ENCODE measurements around the gene OR4N2. TPM values are rescaled to one million over a fixed set of nuclear protein-coding genes. Genes with fewer than 3 reads are reported as not detected.
"Not testable (repeated sequence)": the region's sequence is repeated elsewhere in the genome, so short reads cannot be mapped to it uniquely, and the experiment has no call there.

OR4N2 gene
- total RNA-seq, 2 donors from 2014 or later: not detected

GRCh38 chr14:19801118-19801464, 2.5 kb upstream of the OR4N2 start:
- no peaks in the 10 kb centered on the region for H3K27me3 Mint-ChIP-seq
- no peaks in the 10 kb centered on the region for H3K9me3 ChIP-seq (ENCODE audit: control insufficient read depth, low read length, poor library complexity, severe bottlenecking)
- no peaks in the 10 kb centered on the region for H3K36me3 Mint-ChIP-seq (ENCODE audit: low read depth)
- no peak overlapping the region for H3K27ac Mint-ChIP-seq
- peaks cover 2% of the 10 kb centered on the region for H3K4me1 Mint-ChIP-seq
- ATAC-seq (no peak), DNase-seq (no peak)
- H3K4me3 Mint-ChIP-seq: no peak overlapping the region

GRCh38 chr14:19813171-19813920, 9.8 kb downstream of the OR4N2 start:
- ATAC-seq; H3K27ac Mint-ChIP-seq; DNase-seq; H3K27me3 Mint-ChIP-seq; H3K4me1 Mint-ChIP-seq; H3K4me3 Mint-ChIP-seq; H3K36me3 Mint-ChIP-seq (ENCODE audit: low read depth); H3K9me3 ChIP-seq (ENCODE audit: control insufficient read depth, low read length, poor library complexity, severe bottlenecking): not testable (repeated sequence)

GRCh38 chr14:19819879-19820278, 16.3 kb downstream of the OR4N2 start:
- DNase-seq: not testable (repeated sequence)

GRCh38 chr14:19821016-19821415, 17.4 kb downstream of the OR4N2 start:
- H3K4me1 Mint-ChIP-seq; H3K27ac Mint-ChIP-seq; H3K9me3 ChIP-seq (ENCODE audit: control insufficient read depth, low read length, poor library complexity, severe bottlenecking); H3K36me3 Mint-ChIP-seq (ENCODE audit: low read depth); ATAC-seq; H3K27me3 Mint-ChIP-seq; DNase-seq; H3K4me3 Mint-ChIP-seq: not testable (repeated sequence)

More at GRCh38 chr14:19819879-19820278, 16.3 kb downstream of the OR4N2 start:
- not testable (repeated sequence) for H3K4me1 Mint-ChIP-seq; ATAC-seq; H3K9me3 ChIP-seq (ENCODE audit: control insufficient read depth, low read length, poor library complexity, severe bottlenecking); H3K36me3 Mint-ChIP-seq (ENCODE audit: low read depth); H3K4me3 Mint-ChIP-seq; H3K27me3 Mint-ChIP-seq; H3K27ac Mint-ChIP-seq

- DNase-seq (no peak), ATAC-seq (no peak)
- no peak overlapping the region for H3K27ac Mint-ChIP-seq
- H3K36me3 Mint-ChIP-seq (ENCODE audit: low read depth): no peaks in the 10 kb centered on the region
- H3K4me3 Mint-ChIP-seq: no peak overlapping the region
- H3K9me3 ChIP-seq (ENCODE audit: control insufficient read depth, low read length, poor library complexity, severe bottlenecking): no peaks in the 10 kb centered on the region
- H3K4me1 Mint-ChIP-seq: no peaks in the 10 kb centered on the region
- H3K27me3 Mint-ChIP-seq: no peaks in the 10 kb centered on the region
Measured at GRCh38 chr14:19823178-19823577, 19.6 kb downstream of the OR4N2 start.

GRCh38 chr14:19823765-19824164, 20.2 kb downstream of the OR4N2 start:
- Mint-ChIP-seq H3K4me3 (no peak overlapping the region), H3K27me3 (no peaks in the 10 kb centered on the region), H3K36me3 (ENCODE audit: low read depth) (no peaks in the 10 kb centered on the region), H3K4me1 (no peaks in the 10 kb centered on the region), H3K27ac (no peak overlapping the region)
- DNase-seq (no peak), ATAC-seq (no peak)
- no peaks in the 10 kb centered on the region for H3K9me3 ChIP-seq (ENCODE audit: control insufficient read depth, low read length, poor library complexity, severe bottlenecking)

- H3K27me3 Mint-ChIP-seq; H3K36me3 Mint-ChIP-seq (ENCODE audit: low read depth); H3K9me3 ChIP-seq (ENCODE audit: control insufficient read depth, low read length, poor library complexity, severe bottlenecking); DNase-seq; ATAC-seq; H3K27ac Mint-ChIP-seq; H3K4me3 Mint-ChIP-seq; H3K4me1 Mint-ChIP-seq: not testable (repeated sequence)
Measured at GRCh38 chr14:19827626-19828244, 24.2 kb downstream of the OR4N2 start.

GRCh38 chr14:19828314-19828713, 24.7 kb downstream of the OR4N2 start:
- H3K9me3 ChIP-seq (ENCODE audit: control insufficient read depth, low read length, poor library complexity, severe bottlenecking): no peaks in the 10 kb centered on the region
- Mint-ChIP-seq H3K36me3 (ENCODE audit: low read depth) (no peaks in the 10 kb centered on the region), H3K4me1 (no peaks in the 10 kb centered on the region), H3K27me3 (no peaks in the 10 kb centered on the region), H3K27ac (no peak overlapping the region), H3K4me3 (no peak overlapping the region)
- no peak for DNase-seq
- ATAC-seq: no peak

GRCh38 chr14:19834203-19834848, 30.8 kb downstream of the OR4N2 start:
- not testable (repeated sequence) for H3K27me3 Mint-ChIP-seq; H3K27ac Mint-ChIP-seq; DNase-seq; H3K9me3 ChIP-seq (ENCODE audit: control insufficient read depth, low read length, poor library complexity, severe bottlenecking); H3K4me3 Mint-ChIP-seq; H3K36me3 Mint-ChIP-seq (ENCODE audit: low read depth); ATAC-seq; H3K4me1 Mint-ChIP-seq

- no peaks in the 10 kb centered on the region for H3K27me3 Mint-ChIP-seq
- H3K4me1 Mint-ChIP-seq: no peaks in the 10 kb centered on the region
- H3K36me3 Mint-ChIP-seq (ENCODE audit: low read depth): peaks cover under 1% of the 10 kb centered on the region
- no peak overlapping the region for H3K27ac Mint-ChIP-seq
- no peak for DNase-seq
- no peak overlapping the region for H3K4me3 Mint-ChIP-seq
- H3K9me3 ChIP-seq (ENCODE audit: control insufficient read depth, low read length, poor library complexity, severe bottlenecking): no peaks in the 10 kb centered on the region
- no peak for ATAC-seq
Measured at GRCh38 chr14:19838433-19838832, 34.9 kb downstream of the OR4N2 start.

GRCh38 chr14:19851365-19851764, 47.8 kb downstream of the OR4N2 start:
- ATAC-seq: no peak

GRCh38 chr14:19866061-19866669, 62.6 kb downstream of the OR4N2 start:
- not testable (repeated sequence) for H3K9me3 ChIP-seq (ENCODE audit: control insufficient read depth, low read length, poor library complexity, severe bottlenecking); H3K27me3 Mint-ChIP-seq; ATAC-seq; DNase-seq; H3K4me3 Mint-ChIP-seq; H3K4me1 Mint-ChIP-seq; H3K36me3 Mint-ChIP-seq (ENCODE audit: low read depth); H3K27ac Mint-ChIP-seq

More at GRCh38 chr14:19851365-19851764, 47.8 kb downstream of the OR4N2 start:
- H3K9me3 ChIP-seq (ENCODE audit: control insufficient read depth, low read length, poor library complexity, severe bottlenecking): no peaks in the 10 kb centered on the region
- DNase-seq: no peak
- no peaks in the 10 kb centered on the region for H3K36me3 Mint-ChIP-seq (ENCODE audit: low read depth)
- H3K4me1 Mint-ChIP-seq: no peaks in the 10 kb centered on the region
- no peaks in the 10 kb centered on the region for H3K27me3 Mint-ChIP-seq
- H3K4me3 Mint-ChIP-seq: no peak overlapping the region
- H3K27ac Mint-ChIP-seq: no peak overlapping the region

GRCh38 chr14:19873178-19873577, 69.6 kb downstream of the OR4N2 start:
- Mint-ChIP-seq H3K27me3 (no peaks in the 10 kb centered on the region), H3K4me3 (no peak overlapping the region), H3K4me1 (peaks cover 4% of the 10 kb centered on the region), H3K27ac (no peak overlapping the region), H3K36me3 (ENCODE audit: low read depth) (no peaks in the 10 kb centered on the region)
- DNase-seq (no peak), ATAC-seq (no peak)
- no peaks in the 10 kb centered on the region for H3K9me3 ChIP-seq (ENCODE audit: control insufficient read depth, low read length, poor library complexity, severe bottlenecking)
